HG02943 (cell line): ENCODE results near the gene ITGB5.

Source experiments
- ATAC-seq: cut with Tn5 transposase; IDR thresholded peaks from one replicate; pipeline ENCODE4 v1.9.1; 2021; ENCODE audit warnings: mild to moderate bottlenecking, low read depth, moderate library complexity; ENCODE audit not compliant: unreplicated experiment

Gene ITGB5

DNA sequence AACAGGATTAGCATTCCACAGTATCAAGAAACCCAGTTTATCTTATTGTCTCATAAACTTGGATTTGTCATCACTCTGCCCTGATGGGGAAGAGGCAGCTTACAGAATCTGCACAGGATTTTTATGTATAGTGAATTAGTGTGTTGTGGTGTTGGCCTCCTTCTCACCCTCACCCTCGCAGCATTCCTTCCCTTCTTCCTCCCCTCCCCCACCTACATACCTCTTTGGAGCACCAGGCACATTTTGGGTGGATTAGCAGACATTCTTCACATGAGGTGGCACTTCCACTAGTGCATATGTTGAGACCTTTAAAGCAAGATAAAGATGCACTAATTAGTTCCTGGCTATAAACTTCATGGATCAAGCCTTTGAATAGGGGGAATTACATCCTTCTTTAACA, 13.9 kb downstream of the ITGB5 start:
- no peak for ATAC-seq

DNA sequence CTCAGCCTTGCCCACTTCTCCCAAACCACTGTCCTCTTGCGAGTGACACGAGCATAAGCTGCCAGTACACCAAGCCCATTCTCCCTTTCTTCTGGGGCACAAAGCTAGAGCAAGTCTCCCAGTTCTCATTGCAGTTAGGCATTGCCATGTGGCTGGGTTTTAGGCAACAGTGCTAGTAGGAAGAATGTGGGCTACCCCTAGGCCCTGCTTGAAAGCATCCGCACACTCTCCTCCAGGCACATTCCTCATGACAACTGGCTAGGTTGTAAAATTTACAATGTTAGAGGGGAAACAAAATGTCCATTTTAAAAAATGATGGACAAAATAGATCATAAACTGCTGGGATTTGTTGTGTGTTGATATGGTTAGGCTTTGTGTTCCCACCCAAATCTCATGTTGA, 19.7 kb downstream of the ITGB5 start:
- ATAC-seq = no peak

DNA sequence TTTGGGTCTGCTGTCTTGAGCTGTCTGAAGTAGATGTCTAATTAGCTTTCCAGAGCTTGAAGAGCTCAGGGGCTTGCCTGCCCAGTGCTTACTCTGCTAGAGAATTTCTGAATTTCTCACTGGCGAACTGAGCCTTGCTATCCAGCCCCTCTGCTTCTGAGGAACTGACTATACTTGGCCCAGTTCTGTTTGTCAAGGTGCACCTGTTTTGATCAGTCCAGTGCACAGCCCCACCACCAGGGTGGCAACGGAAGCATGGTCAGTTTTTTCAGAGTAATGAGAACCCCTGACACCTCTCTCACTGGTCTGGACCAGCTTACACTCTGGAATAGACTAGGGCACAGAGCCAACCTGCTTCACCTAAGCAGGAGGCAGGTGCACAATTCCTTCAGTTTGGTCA, 25.2 kb downstream of the ITGB5 start:
- no peak for ATAC-seq

DNA sequence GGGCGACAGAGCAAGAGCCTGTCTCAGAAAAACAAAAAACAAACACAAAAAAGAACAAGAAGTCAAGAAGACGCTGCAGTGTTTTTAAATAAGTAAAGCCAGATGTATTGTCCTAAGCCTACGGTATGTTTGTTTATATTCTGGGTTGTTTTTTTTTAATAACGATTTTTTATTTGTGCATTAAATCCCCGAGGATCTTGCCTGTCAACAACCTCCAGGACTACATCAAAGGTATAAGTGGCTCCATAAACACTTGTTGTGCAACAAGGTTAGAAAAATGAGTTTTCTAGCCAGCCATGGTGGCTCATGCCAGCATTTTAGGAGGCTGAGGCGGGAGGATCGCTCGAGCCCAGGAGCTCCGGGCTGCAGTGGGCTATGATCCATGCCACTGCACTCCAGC, 26.1 kb downstream of the ITGB5 start:
- no peak for ATAC-seq

DNA sequence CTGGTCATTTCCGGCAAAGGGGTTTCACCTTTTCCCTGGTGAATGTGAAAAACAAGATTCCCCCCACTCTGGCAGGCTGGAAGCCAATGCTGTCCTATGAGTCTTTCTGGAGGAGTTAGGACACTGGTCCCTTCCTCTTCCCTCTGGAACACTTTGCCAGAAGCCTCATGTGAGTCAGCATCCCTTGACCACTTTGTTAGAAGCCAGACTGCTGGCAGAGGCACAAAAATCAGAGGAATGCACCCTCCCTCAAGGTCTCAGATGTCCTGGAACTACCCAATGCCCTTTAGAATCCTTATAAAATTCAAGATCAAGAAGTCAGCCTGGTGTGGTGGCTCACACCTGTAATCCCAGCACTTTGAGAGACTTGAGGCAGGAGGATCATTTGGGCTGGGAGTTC, 26.6 kb downstream of the ITGB5 start:
- no peak for ATAC-seq

DNA sequence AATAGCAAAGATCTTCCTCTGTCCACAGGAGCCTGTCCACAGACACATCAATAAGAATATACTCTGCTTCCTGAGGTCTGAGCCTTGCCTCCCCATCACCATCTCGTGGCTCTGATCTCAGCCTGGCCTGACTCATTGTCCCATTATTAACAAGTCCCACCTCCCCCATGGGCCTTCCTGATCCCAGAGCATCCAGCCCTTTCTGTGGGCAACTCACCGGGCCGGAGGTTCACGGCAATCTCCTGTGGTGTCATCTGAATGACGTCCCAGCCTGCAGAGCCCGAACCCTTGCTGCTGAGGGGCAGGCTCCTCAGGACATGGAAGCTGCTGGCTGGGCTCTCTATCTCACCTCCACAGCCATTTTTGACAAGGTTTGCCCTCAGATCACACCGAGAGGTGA, 28.1 kb downstream of the ITGB5 start:
- no peak for ATAC-seq

DNA sequence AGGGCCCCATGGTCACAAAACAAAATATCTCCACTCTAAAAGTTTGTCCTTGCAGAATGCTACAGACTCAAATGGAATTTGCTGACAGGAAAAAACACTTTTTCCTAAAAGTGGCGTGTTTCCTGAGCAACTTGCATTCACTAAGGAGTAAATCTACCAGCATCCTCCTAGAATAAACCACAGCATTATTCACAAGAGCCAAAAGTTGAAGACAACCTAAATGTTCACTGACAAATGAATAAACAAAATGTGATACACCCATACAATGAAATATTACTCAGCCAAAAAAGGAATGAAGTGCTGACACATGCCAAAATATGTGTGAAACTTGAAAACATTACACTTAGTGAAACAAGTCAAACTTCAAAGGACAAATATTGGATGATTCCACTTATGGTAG, 28.9 kb downstream of the ITGB5 start:
- ATAC-seq = no peak

DNA sequence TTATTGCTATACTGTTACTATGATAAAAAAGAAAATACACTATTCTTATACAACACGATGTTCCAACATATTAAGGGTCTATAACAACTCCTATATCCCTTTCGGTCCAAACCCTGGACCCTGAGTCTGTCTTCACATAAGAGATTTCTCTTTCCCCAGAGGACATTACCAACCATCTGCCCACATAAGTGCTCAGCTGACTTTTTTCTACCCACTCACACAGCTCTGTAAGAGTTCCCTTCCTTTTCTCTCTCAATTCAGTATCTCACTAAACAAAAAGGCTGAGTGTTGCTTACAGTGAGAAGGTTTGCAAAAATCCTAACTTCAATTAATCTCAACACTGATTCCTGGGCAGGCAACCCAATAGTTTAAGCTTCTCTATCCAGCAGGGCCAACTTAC, 30.5 kb downstream of the ITGB5 start:
- ATAC-seq = no peak

DNA sequence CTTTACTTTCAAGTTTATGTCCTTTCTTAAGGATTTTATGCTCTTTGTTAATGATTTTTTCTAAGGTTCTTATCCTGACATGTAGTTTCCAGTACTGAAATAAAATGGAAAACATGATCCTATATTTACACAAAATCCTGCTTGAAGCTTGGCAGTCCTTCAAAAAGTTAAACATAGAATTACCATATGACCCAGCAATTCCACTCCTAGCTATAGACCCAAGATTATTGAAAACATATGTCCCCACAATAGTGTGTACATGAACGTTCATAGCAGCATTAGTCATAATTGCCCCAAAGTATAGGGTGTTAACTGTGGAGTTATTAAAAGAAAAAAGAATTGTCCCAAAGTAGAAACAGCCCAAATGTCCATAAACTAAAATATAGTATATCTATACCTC, 33.2 kb downstream of the ITGB5 start:
- ATAC-seq = no peak

DNA sequence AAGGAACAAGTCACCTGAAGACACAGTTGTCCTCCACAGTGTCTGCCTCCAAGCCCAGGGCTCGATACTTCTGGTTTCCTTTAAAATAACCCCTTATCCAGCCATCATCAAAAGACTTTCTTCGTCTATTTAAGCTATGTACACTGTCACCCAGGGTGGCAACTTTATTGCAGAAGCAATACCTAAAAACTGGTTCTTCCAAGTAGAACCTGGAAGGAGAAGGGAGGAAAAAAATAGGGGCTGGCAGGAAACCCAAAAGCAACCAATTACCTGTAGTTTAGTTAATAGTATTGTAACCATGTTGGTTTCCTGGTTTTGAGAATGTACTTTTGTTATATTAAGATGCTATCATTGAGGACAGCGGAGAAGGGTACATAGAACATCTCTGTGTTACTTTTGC, 33.7 kb downstream of the ITGB5 start:
- no peak for ATAC-seq

DNA sequence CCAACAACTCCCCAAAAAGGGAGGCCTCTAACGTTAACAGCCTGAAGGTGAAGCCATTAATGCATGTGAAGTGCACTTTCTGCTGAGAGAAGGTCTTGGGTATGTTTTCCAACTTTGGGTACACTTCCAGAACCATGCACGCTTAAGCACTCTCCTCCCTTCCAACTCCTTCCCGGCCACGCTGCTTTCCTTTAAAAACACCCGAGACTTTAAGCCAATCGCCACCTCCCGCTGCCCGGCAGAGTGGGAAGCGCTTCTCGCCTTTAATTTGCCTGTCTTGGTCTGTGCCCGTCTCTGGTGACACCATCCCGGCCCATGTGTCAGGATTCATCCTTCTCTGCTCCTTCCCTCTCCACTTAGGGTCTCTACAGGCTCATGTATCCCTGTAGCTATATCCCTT, 35.3 kb downstream of the ITGB5 start:
- ATAC-seq = no peak

DNA sequence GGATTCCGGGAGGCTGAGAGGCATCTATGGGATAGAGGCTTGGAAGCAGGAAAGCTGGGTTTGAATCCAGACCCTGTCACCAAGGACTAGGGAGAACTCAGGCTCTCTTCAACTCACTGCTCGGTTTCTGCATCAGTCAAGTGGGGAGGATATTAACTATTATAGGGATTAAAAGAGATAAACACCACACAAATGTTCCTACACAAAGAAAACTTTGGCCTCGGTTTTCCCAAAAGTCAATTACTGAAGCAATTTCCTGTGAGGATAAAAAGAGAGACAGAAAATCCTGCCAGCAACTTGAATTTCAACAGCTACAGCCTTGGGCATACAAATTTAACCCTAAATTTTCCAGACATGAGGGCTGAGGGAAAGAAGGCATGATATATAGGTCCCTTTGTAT, 36.0 kb downstream of the ITGB5 start:
- no peak for ATAC-seq

DNA sequence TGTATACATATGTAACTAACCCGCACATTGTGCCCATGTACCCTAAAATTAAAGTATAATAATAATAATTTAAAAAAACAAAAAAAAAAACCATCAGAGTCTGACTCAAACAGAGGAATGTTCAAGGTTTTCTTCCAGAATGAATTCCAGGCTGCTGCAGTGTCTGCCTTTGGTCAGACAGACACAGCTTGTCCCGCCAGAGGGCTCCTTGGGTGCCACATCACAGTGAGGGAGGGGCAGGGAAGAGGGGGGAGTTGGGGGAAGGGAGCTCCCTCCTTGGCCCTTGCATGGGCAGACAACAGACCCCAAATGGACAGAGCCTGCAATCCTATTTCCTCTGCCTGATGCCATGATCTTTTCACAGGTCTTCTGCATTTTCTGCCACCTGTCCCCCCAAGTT, 36.5 kb downstream of the ITGB5 start:
- ATAC-seq = no peak

DNA sequence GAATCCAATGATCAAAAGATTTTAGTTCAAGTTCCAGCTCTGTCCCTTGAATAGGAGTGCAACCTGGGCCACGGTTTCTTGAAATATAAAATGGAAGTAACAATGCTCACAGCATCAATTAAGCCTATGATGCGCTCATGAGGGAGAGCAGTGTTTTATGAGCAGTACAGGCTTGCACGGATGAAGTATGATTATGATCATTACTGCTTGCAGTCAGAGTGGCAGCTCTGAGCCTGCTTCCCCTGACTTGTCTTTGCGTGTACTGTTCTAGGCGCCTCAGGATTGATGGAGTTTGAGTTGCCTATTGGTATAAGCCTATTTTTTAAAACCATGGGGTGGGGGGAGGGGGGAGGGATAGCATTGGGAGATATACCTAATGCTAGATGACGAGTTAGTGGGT, 37.0 kb downstream of the ITGB5 start:
- ATAC-seq = no peak

DNA sequence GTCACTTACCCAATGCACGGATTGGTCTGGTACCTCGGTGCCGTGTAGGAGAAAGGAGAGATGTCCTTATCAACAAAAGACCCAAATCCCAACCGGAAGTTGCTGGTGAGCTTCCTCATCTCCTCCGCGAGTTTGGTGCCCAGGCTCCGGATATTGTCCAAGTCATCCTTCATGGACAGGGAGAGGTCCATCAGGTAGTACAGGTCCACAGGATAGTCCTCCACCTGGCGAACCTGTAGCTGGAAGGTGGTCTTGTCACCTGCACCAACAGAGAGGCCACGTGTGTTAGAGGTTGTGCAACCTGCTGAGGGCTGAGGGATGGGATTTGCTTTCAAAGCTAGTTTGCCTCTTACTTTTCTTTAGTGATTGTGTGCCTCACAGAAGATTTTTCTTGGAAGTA, 38.9 kb downstream of the ITGB5 start:
- ATAC-seq = no peak

DNA sequence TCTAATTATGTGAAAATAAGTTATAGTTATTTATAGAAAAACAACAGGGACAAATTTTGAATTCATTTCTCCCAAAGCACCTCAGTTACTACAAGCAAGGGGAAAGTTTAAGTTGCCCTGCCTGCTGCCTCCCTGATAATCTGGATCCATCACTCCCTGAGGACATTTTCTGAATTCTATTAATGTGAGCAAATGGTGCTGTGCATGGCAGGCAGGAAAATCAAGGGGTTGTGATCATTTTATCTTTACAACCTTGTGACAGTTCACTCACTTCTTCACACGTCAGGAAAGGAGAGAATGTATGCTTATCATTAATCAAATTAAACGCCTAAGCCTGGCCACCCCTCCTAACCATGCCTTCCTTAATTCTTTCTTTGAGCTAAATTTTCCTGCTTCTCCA, 39.3 kb downstream of the ITGB5 start:
- ATAC-seq = no peak

DNA sequence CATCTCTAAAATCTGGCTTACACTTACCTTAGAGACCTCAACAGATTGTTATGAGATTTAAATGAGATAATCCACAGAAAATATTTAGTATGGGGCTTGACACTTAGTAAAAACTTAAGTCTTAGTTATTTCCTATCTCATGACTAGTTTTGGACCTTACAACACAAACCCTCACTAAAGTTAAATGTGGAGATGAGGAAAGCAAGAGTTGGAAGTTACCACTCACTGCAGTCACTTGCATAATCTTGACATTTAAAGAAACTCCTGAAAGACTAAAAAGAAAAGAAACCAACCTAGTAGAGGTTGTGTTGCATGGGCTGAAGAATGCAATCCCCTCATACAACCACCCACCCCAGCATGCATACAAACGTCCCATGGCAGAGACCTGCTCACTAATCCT, 40.1 kb downstream of the ITGB5 start:
- ATAC-seq = no peak

DNA sequence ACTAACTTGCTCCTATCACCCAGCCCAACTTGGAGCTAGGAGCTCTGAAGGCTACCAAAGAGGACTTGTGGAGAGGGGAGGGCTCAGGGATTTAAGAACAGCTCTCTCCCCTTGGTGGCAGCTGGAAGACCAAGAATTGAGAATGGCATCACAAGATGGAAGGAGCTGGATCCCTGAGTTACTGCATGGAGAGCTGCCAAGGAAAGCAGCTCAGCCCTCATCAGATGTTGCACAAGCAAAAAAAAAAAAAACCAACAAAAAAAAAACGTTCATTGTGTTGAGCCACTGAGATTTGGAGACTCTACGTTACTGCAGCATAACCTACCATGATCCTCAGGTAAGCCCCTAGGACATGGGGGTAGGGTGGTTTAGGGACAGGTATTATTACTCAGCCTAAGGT, 41.0 kb downstream of the ITGB5 start:
- ATAC-seq = no peak

DNA sequence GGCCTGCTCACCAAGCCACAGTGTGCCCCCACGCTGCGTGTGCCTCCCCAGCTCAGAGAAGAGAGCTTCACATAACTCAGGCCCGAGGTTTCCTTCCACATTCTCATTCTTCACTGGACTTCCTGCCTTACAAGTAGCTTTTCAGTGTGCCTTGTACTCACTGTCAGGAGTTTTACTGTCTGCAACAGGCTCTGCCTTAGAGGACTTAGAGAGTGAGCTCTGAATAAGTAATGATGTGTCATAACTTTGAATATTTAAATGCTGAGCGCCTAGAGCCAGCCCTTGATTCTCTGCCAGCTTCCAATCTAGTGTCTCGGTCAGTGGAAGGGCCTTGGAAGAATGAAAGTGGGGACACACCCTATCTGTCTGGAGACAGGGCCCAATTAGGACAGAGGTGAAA, 41.8 kb downstream of the ITGB5 start:
- no peak for ATAC-seq

DNA sequence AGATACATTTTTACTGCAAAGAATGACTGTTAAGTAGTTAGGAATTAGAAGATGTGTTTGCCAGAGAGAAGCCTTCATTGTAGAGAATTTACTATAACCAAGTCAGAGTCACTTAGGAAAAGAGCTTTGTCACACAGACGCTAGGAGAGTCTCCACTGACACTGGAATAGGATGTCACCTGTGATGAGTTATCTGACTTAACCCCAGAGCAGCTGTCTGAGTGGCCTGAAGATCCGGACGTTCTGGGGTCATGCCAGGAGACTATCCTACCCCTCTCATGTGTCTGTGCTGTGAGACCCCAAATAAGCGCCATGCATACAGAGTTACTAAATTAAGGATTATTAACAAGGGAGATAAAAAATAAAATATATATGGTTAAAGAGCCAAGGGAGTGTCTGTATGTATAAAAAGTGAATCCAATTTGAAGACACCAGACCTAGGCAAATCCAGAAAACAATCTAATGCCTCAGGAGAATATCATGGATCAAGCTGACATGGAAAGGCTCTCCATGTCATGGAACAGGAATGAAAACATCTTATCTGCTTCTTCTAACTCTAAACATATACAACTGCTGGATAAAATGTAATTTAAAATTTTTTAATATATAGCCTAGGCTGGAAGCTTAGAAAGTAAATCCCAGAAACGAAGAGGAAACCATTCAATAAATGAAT, 43.5 kb downstream of the ITGB5 start:
- no peak for ATAC-seq

DNA sequence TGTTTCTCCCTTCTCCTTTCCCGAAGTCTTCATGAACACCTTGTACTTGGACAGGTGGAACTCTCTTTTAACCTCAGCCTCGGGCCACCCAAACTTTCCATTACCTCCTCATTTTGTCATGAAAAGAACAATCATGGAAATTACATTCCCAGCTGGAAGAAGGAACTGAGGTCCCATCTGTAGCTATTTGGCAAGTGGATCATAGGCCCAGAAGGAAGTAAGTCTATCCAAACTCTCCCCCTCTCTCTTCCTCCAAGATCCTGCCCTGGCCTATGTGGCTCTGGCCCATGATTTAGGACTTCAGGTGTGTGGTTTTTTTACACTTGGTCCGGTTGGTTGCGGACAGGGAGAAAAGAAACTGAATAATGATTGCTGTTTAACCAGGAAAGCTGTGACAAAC, 44.1 kb downstream of the ITGB5 start:
- ATAC-seq = no peak

DNA sequence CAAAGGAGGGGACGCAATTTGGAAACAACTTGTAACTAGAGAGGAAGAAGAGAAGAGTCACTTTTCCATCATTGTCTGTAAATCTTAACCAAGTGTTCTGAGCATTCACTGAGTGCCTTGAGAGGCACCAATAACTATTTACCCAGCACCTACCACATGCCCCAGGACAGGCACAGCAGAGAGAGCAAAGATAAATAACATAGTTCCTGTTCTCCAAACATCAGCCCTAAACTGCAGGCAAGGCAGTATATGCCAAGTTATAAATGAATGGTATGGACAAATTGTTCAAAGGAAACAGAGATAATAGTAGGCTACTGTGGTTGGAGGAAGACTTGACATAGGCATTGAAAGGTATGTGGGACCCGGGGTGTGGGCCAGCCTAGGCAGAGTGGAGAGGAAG, 45.6 kb downstream of the ITGB5 start:
- no peak for ATAC-seq

DNA sequence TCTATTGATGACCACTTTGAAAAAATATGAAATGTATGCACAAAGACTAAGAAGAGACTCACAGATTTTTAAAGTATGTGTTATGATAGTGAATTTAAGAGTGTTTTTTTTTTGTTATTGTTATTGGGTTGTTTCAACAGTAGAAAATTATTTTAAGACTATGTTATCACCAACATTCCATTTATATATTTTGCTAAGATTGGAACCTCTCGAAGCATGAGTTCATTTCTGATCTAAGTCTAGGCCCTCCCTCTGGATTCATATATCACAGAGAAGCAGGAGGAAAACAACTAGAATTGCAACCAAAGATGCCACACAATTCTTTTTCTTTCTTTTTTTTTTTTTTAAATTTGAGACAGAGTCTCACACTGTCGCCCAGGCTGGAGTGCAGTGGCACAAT, 46.8 kb downstream of the ITGB5 start:
- no peak for ATAC-seq
